ENCODE data around the gene MSI2. TPM values are rescaled to one million over a fixed set of nuclear protein-coding genes. Genes with fewer than 3 reads are reported as not detected.
A peak's percentile ranks its signal among the peaks of the same experiment; 100 is the strongest.

Gene MSI2
- total and polyA plus RNA-seq, 9 of the 15 experiments (the other 6 are each of a cell fraction or from before 2014, with no cell fraction given), result 4.6 to 61.8 (median 42.4) TPM

DNA sequence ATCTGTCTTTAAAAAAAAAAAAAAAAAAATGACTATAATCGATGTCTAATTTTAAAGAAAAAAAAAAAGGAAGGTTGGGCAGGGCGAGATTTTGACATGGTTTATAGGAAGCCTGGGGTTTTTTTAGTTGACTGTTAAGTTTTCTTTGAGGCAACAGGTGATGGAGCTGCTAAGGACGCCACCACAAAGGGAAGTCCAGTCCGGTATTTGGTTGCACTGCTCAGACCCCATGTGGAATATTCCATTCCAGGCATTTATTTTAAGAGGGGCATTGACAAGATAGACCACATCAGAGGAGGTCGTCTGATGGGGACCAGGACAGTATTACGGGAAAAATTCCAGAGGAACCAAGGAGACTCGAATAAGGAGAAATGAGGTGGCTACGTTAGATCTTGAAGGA, 320.4 kb downstream of the MSI2 start:
- intact Hi-C loops (cut with micrococcal nuclease), result no loop called here
- Histone ChIP-seq H3K36me3 (ENCODE audit: control insufficient read depth, insufficient read depth, low read length) (no peaks in the 10 kb centered on the region), H3K4me1 (replicated peaks in 1 of 2; ENCODE audit: control insufficient read depth in 2 of 2, insufficient read depth in 2 of 2, low read length in 2 of 2) (no peaks in the 10 kb centered on the region), H3K79me2 (ENCODE audit: control insufficient read depth, insufficient read depth, low read length) (no peaks in the 10 kb centered on the region), H3K4me3 (no peak overlapping the region), H3K9me3 (replicated peaks; ENCODE audit: control insufficient read depth, insufficient read depth, low read depth, low read length) (no peaks in the 10 kb centered on the region), H3K4me2 (ENCODE audit: insufficient read depth, low read length) (no peak overlapping the region), H3K27me3 (ENCODE audit: control insufficient read depth in 2 of 2, insufficient read depth in 2 of 2, low read length in 2 of 2) (no peaks in the 10 kb centered on the region), H3K9me1 (ENCODE audit: control insufficient read depth, insufficient read depth, low read length) (no peaks in the 10 kb centered on the region), H3K9ac (ENCODE audit: insufficient read depth in 1 of 2, low read depth in 2 of 2, low read length in 2 of 2) (no peak overlapping the region), H4K20me1 (replicated peaks; ENCODE audit: control insufficient read depth, insufficient read depth, low read length) (0 out of 2 replicates have a peak, but pooled peaks cover 6% of the 10 kb centered on the region), H2AFZ (ENCODE audit: low read depth, low read length) (no peak overlapping the region), H3K27ac (ENCODE audit: extremely low read depth, low read depth, low read length) (no peak overlapping the region)
- ChIA-PET POLR2A (interaction anchor here (0.7 to 1.9 kb wide), 2 partner anchors 15 to 154 kb away, joined by 3 to 4 read pairs; no protein-coding TSS in a partner anchor), CTCF (ENCODE audit: low intra/inter-chr PET ratio) (no interaction called here)
- 84% methylated on average over 6 of the region's 8 CpGs for WGBS (ENCODE audit: insufficient coverage, low coverage, missing lambda C conversion rate)
- no TSS peak for BruUV-seq (replicated peaks)
- ATAC-seq (no peak), FAIRE-seq (no peak), DNase-seq (ENCODE audit: extremely low read depth in 1 of 4, low spot score in 3 of 4) (no peak)
- in situ Hi-C loops (cut with MboI), result no loop called here
- no peak for TF ChIP-seq KDM1A (IDR thresholded peaks at IDR 0.05)
- TF ChIP-seq, protein P1, sequence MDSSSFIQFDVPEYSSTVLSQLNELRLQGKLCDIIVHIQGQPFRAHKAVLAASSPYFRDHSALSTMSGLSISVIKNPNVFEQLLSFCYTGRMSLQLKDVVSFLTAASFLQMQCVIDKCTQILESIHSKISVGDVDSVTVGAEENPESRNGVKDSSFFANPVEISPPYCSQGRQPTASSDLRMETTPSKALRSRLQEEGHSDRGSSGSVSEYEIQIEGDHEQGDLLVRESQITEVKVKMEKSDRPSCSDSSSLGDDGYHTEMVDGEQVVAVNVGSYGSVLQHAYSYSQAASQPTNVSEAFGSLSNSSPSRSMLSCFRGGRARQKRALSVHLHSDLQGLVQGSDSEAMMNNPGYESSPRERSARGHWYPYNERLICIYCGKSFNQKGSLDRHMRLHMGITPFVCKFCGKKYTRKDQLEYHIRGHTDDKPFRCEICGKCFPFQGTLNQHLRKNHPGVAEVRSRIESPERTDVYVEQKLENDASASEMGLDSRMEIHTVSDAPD (CRISPR knock-in tag; IDR thresholded peaks at IDR 0.05), result no peak

DNA sequence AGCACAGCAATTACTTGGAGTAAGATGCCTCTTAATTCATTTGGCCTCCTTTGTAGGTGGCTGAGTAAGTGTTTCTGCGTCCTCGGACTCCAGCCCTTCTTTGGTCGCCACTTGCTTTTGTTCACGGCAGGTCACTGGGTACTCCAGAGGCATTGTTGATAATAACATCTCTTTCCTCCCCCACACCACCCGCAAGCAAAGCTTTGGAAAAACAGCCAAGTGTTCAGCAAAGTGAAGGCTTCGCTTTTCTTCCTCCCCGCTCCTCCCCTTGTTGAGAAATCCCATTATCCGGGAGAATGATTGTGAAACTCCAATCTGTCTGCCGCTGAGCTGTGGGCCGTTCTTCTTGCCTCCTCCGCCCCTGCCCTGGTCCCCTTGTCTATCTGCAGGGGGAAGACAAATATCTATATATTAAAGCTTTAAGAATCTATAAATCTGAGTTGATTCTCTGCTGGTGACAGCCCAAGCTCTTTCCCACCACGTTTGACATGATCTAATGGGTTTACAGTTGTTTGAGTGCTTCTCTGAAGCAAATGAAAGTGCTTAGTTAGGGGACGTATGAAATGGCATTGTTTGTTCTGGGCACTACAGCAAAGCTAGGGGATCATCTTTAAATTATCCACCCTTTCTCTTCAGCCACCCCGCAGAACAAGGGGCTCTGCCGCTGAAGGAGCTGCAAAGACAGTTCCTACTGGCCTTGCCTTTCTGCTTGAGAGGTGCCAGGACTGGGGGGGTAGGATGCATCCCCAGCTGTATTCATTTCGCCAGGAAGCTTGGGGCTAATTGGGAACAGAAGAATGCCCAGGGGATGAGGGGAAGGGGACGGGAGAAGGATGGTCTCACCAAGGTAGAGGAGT, 321.7 kb downstream of the MSI2 start:
- WGBS (ENCODE audit: insufficient coverage, low coverage, missing lambda C conversion rate), result 60% methylated on average over 13 of the region's 17 CpGs
- H3K9me1 ChIP-seq (ENCODE audit: control insufficient read depth, insufficient read depth, low read length), result no peaks in the 10 kb centered on the region
- no peak for FAIRE-seq
- POLR2A ChIA-PET, result interaction anchor here (0.5 to 1.1 kb wide), 2 partner anchors 31 to 65 kb away, joined by 3 read pairs; no protein-coding TSS in a partner anchor
- intact Hi-C loops (cut with micrococcal nuclease) (no loop called here), in situ Hi-C loops (cut with MboI) (no loop called here)
- no TSS peak for BruUV-seq (replicated peaks)
- ATAC-seq, result no peak
- no peaks in the 10 kb centered on the region for H3K27me3 ChIP-seq (ENCODE audit: control insufficient read depth in 2 of 2, insufficient read depth in 2 of 2, low read length in 2 of 2)
- no peaks in the 10 kb centered on the region for H3K9me3 ChIP-seq (replicated peaks; ENCODE audit: control insufficient read depth, insufficient read depth, low read depth, low read length)
- CTCF ChIA-PET (ENCODE audit: low intra/inter-chr PET ratio), result no interaction called here
- H3K27ac ChIP-seq (ENCODE audit: extremely low read depth, low read depth, low read length), result no peak overlapping the region
- no peak for DNase-seq (ENCODE audit: extremely low read depth in 1 of 4, low spot score in 3 of 4)
- H2AFZ ChIP-seq (ENCODE audit: low read depth, low read length), result no peak overlapping the region
- H3K4me3 ChIP-seq, result no peak overlapping the region
- no peaks in the 10 kb centered on the region for H3K79me2 ChIP-seq (ENCODE audit: control insufficient read depth, insufficient read depth, low read length)
- TF ChIP-seq ZBTB17 (CRISPR knock-in tag; IDR thresholded peaks at IDR 0.05) (no peak), SP1 (CRISPR knock-in tag; IDR thresholded peaks at IDR 0.05) (no peak), CEBPG (CRISPR knock-in tag; IDR thresholded peaks at IDR 0.05) (no peak), CEBPG (tag; conservative IDR thresholded peaks at IDR 0.05 in 1 of 2, IDR thresholded peaks at IDR 0.05 in 1 of 2) (peak; percentile 65 to 70; a peak in 3 of 4 replicates), CEBPB (tag; IDR thresholded peaks at IDR 0.05) (peak; percentile 88), ZNF232 (CRISPR knock-in tag; IDR thresholded peaks at IDR 0.05) (no peak), FOS (IDR thresholded peaks at IDR 0.05; ENCODE audit: extremely low read depth, insufficient read length) (no peak)
- TF ChIP-seq, protein P2, sequence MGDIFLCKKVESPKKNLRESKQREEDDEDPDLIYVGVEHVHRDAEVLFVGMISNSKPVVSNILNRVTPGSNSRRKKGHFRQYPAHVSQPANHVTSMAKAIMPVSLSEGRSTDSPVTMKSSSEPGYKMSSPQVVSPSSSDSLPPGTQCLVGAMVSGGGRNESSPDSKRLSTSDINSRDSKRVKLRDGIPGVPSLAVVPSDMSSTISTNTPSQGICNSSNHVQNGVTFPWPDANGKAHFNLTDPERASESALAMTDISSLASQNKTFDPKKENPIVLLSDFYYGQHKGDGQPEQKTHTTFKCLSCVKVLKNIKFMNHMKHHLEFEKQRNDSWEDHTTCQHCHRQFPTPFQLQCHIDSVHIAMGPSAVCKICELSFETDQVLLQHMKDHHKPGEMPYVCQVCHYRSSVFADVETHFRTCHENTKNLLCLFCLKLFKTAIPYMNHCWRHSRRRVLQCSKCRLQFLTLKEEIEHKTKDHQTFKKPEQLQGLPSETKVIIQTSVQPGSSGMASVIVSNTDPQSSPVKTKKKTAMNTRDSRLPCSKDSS (IDR thresholded peaks at IDR 0.05; ENCODE audit: low read depth, partially characterized antibody), result no peak
- no peak overlapping the region for H3K4me2 ChIP-seq (ENCODE audit: insufficient read depth, low read length)
- no peak overlapping the region for H3K9ac ChIP-seq (ENCODE audit: insufficient read depth in 1 of 2, low read depth in 2 of 2, low read length in 2 of 2)
- H3K4me1 ChIP-seq (replicated peaks in 1 of 2; ENCODE audit: control insufficient read depth in 2 of 2, insufficient read depth in 2 of 2, low read length in 2 of 2), result no peaks in the 10 kb centered on the region
- no peaks in the 10 kb centered on the region for H3K36me3 ChIP-seq (ENCODE audit: control insufficient read depth, insufficient read depth, low read length)
- 0 out of 2 replicates have a peak, but pooled peaks cover 6% of the 10 kb centered on the region for H4K20me1 ChIP-seq (replicated peaks; ENCODE audit: control insufficient read depth, insufficient read depth, low read length)

Measured in K562 (cell line).